SK-N-SH (cell line): Measurements from ENCODE around the gene C2orf74. TPM values are rescaled to one million over a fixed set of nuclear protein-coding genes. Genes with fewer than 3 reads are reported as not detected.

ENCODE experiments used
- CTCF ChIA-PET: fragments of 300-600, 350-600 bp; formaldehyde crosslinking; extraction: SDS; loops from one replicate; lab custom pipeline; 2021; lab: Yijun Ruan, JAX
- POLR2A ChIA-PET: fragments of 350-600 bp; sonication (Branson Sonifier 250); formaldehyde crosslinking; extraction: SDS; loops from one replicate; lab custom pipeline; 2020; ENCODE audit warnings: antibody characterized with exemption, inconsistent platforms; lab: Yijun Ruan, JAX
- DNase-seq: peaks from one replicate; pipeline ENCODE4 v3.0.0; 2012
- H2AFZ ChIP-seq: fragments of 200-600 bp; sonication (generic); 2 replicates; pipeline ENCODE4 v1.8.1; 2016; ENCODE audit warnings: antibody characterized with exemption, mild to moderate bottlenecking, low read depth
- H3F3A ChIP-seq: fragments of 200-600 bp; sonication (generic); replicated peaks from 2 replicates; pipeline ENCODE3; 2016; ENCODE audit warnings: antibody characterized with exemption, mild to moderate bottlenecking; ENCODE audit not compliant: insufficient read depth
- H3K27ac ChIP-seq, 2 experiments: fragments of 200-500 bp in 1 of 2; fragments of 200-600 bp in 1 of 2; sonication (Bioruptor generic) in 1 of 2; sonication (generic), shearing (Covaris generic) in 1 of 2; 2 replicates each; pipeline versions ENCODE4 v1.5.1 to v1.6.1; 2014 to 2016; ENCODE audit warnings: low read depth in 2 of 2, inconsistent platforms in 1 of 2, low read length in 1 of 2, mild to moderate bottlenecking in 1 of 2, mixed read lengths in 1 of 2
- H3K27me3 ChIP-seq: fragments of 200-600 bp; sonication (generic), shearing (Covaris generic); 2 replicates; pipeline ENCODE4 v1.6.1; 2016; ENCODE audit warnings: mixed run types; ENCODE audit not compliant: insufficient read depth
- H3K36me3 ChIP-seq, 2 experiments: fragments of 200-500 bp in 1 of 2; fragments of 200-600 bp in 1 of 2; sonication (Bioruptor generic) in 1 of 2; sonication (generic) in 1 of 2; replicated peaks in 1 of 2; 2 replicates each; pipeline versions ENCODE3 to v1.5.1; 2014 to 2016; ENCODE audit warnings: low read length in 1 of 2, mild to moderate bottlenecking in 1 of 2; ENCODE audit not compliant: insufficient read depth in 2 of 2, control insufficient read depth in 1 of 2
- H3K4me1 ChIP-seq, 2 experiments: fragments of 200-500 bp in 1 of 2; fragments of 200-600 bp in 1 of 2; sonication (Bioruptor generic) in 1 of 2; sonication (generic), shearing (Covaris generic) in 1 of 2; 2 replicates each; pipeline versions ENCODE4 v1.5.1 to v1.6.1; 2014 to 2016; ENCODE audit warnings: low read depth in 1 of 2, low read length in 1 of 2, mixed run types in 1 of 2; ENCODE audit not compliant: insufficient read depth in 2 of 2, control insufficient read depth in 1 of 2
- H3K4me2 ChIP-seq: fragments of 200-600 bp; sonication (generic), shearing (Covaris generic); 2 replicates; pipeline ENCODE4 v1.6.1; 2017; ENCODE audit warnings: mixed run types
- H3K4me3 ChIP-seq, 2 experiments: fragments of 200-500 bp in 1 of 2; fragments of 200-600 bp in 1 of 2; sonication (Bioruptor generic) in 1 of 2; sonication (generic), shearing (Covaris generic) in 1 of 2; 2 replicates each; pipeline versions ENCODE4 v1.5.1 to v1.8.1; 2014 to 2016; ENCODE audit warnings: low read depth in 2 of 2, inconsistent platforms in 1 of 2, low read length in 1 of 2, mild to moderate bottlenecking in 1 of 2, mixed read lengths in 1 of 2, moderate library complexity in 1 of 2
- H3K79me2 ChIP-seq: fragments of 200-600 bp; sonication (generic); 2 replicates; pipeline ENCODE4 v1.8.1; 2017; ENCODE audit warnings: mild to moderate bottlenecking; ENCODE audit not compliant: insufficient read depth
- H3K9ac ChIP-seq: fragments of 200-600 bp; sonication (generic); 2 replicates; pipeline ENCODE4 v1.6.1; 2017; ENCODE audit warnings: mixed run types
- H3K9me2 ChIP-seq: fragments of 200-600 bp; sonication (generic); 2 replicates; pipeline ENCODE4 v1.6.1; 2017; ENCODE audit warnings: mixed run types
- H3K9me3 ChIP-seq: fragments of 200-600 bp; sonication (generic); 2 replicates; pipeline ENCODE4 v1.6.1; 2017; ENCODE audit warnings: mixed run types, mild to moderate bottlenecking, moderate library complexity
- H4K20me1 ChIP-seq: fragments of 200-600 bp; sonication (generic); 2 replicates; pipeline ENCODE4 v1.6.1; 2017; ENCODE audit warnings: mild to moderate bottlenecking, mixed run types; ENCODE audit not compliant: insufficient read depth
- CHD2 ChIP-seq: fragments of 150-350 bp; IDR thresholded peaks from 2 replicates; pipeline ENCODE4 v1.6.1; 2018; ENCODE audit warnings: low read length; ENCODE audit not compliant: partially characterized antibody
- CTCF ChIP-seq: fragments of 200-600 bp; sonication (generic); IDR thresholded peaks from 2 replicates; pipeline ENCODE4 v1.6.1; 2017; ENCODE audit warnings: antibody characterized with exemption, mild to moderate bottlenecking, moderate library complexity
- EP300 ChIP-seq, 2 experiments: IDR thresholded peaks; 2 replicates each; pipeline versions ENCODE4 v1.4.0 to v1.6.1; 2012; ENCODE audit warnings: borderline replicate concordance in 1 of 2, low read depth in 1 of 2, low read length in 1 of 2
- FOSL2 ChIP-seq: IDR thresholded peaks from 2 replicates; pipeline ENCODE4 v1.4.0; 2012; ENCODE audit warnings: low read depth, mild to moderate bottlenecking, moderate library complexity, borderline replicate concordance
- FOXM1 ChIP-seq: IDR thresholded peaks from 2 replicates; pipeline ENCODE4 v1.4.0; 2012; ENCODE audit warnings: low read depth, mild to moderate bottlenecking
- GABPA ChIP-seq: IDR thresholded peaks from 2 replicates; pipeline ENCODE4 v1.4.0; 2012; ENCODE audit warnings: low read depth, mild to moderate bottlenecking
- JUND ChIP-seq: IDR thresholded peaks from 2 replicates; pipeline ENCODE4 v1.4.0; 2012
- MAX ChIP-seq: IDR thresholded peaks from 2 replicates; pipeline ENCODE4 v1.4.0; 2012; ENCODE audit warnings: low read depth
- NFIC ChIP-seq: IDR thresholded peaks from 2 replicates; pipeline ENCODE4 v1.4.0; 2012; ENCODE audit warnings: borderline replicate concordance
- PBX3 ChIP-seq: IDR thresholded peaks from 2 replicates; pipeline ENCODE4; 2012
- POLR2AphosphoS5 ChIP-seq: IDR thresholded peaks from 2 replicates; pipeline ENCODE4 v1.6.1; 2012; ENCODE audit warnings: low read depth, low read length
- RAD21 ChIP-seq: IDR thresholded peaks from 2 replicates; pipeline ENCODE4 v1.6.1; 2012; ENCODE audit warnings: mild to moderate bottlenecking, low read length
- RCOR1 ChIP-seq: fragments of 150-350 bp; IDR thresholded peaks from 2 replicates; pipeline ENCODE4 v1.6.1; 2017; ENCODE audit warnings: antibody characterized with exemption, low read length
- RXRA ChIP-seq: IDR thresholded peaks from 2 replicates; pipeline ENCODE4 v1.4.0; 2012; ENCODE audit warnings: low read depth, mild to moderate bottlenecking, borderline replicate concordance
- SIN3A ChIP-seq: IDR thresholded peaks from 2 replicates; pipeline ENCODE4 v1.6.1; 2012; ENCODE audit warnings: low read depth, mild to moderate bottlenecking, low read length, moderate library complexity, borderline replicate concordance
- SMC3 ChIP-seq: IDR thresholded peaks from 2 replicates; pipeline ENCODE4 v1.6.1; 2012; ENCODE audit warnings: low read depth, low read length, improper control_type of control experiment
- TCF12 ChIP-seq: IDR thresholded peaks from 2 replicates; pipeline ENCODE4 v1.4.0; 2012
- TEAD4 ChIP-seq: IDR thresholded peaks from 2 replicates; pipeline ENCODE4 v1.4.0; 2012; ENCODE audit warnings: mild to moderate bottlenecking, borderline replicate concordance; ENCODE audit not compliant: insufficient read depth
- WGBS: methylation state at CpG from one replicate; pipeline ENCODE4 v1.1.6; 2017; ENCODE audit warnings: low lambda C conversion rate; 5-methylcytosine and 5-hydroxymethylcytosine counted together
- polyA plus RNA-seq, 3 experiments: library from polyadenylated mRNA; depleted of rRNA; stranded (reverse); fragments of >200 nt; gene quantifications; 2 replicates each; pipeline ENCODE4 v1.2.3, GENCODE V29; 2012

Gene C2orf74
- polyA plus RNA-seq, 1 of the 3 experiments (the other 2 are of a cell fraction) = 24.1 TPM

- H3K27ac ChIP-seq = peak overlapping the region; percentile 53 to 83
- peak overlapping the region; percentile 95 for H3K4me2 ChIP-seq
- WGBS = 43% methylated on average over 10 of the region's 14 CpGs
- H3K27me3 ChIP-seq = no peaks in the 10 kb centered on the region
- H4K20me1 ChIP-seq = no peaks in the 10 kb centered on the region
- CTCF ChIA-PET = interaction anchor here (1.9 kb wide), 1 partner anchor 45 kb away, joined by 6 read pairs; no protein-coding TSS in a partner anchor
- peaks cover 41 to 47% of the 10 kb centered on the region in 2 experiments for H3K4me1 ChIP-seq
- POLR2A ChIA-PET = interaction anchor here (0.6 kb wide), 1 partner anchor 122 kb away, joined by 3 read pairs; no protein-coding TSS in a partner anchor
- peak; percentile 42 for DNase-seq
- no peaks in the 10 kb centered on the region for H3K9me3 ChIP-seq
- H3K4me3 ChIP-seq = peak overlapping the region; percentile 0 to 40; a peak in 3 of 4 replicates
- H2AFZ ChIP-seq = no peak overlapping the region
- peak overlapping the region; percentile 6; the same call in 1 of the 2 replicates for H3K9ac ChIP-seq
- no peaks in the 10 kb centered on the region for H3K9me2 ChIP-seq
- TF ChIP-seq CHD2 (peak; percentile 29), FOSL2 (peak; percentile 48; the same call in 1 of the 2 replicates), GABPA (no peak), TCF12 (peak; percentile 55; the same call in 1 of the 2 replicates), POLR2AphosphoS5 (peak; percentile 41), SIN3A (0 out of 2 replicates have a peak, but pooled peaks have one; percentile 23), JUND (0 out of 2 replicates have a peak, but pooled peaks have one; percentile 13), MAX (peak; percentile 77), EP300 (IDR thresholded peaks at IDR 0.05; ENCODE audit: borderline replicate concordance in 1 of 2, low read depth in 1 of 2, low read length in 1 of 2) (no peak), PBX3 (peak; percentile 26; the same call in 1 of the 2 replicates)
- peaks cover 54% of the 10 kb centered on the region; the same call in 1 of the 2 replicates for H3K79me2 ChIP-seq
- peaks cover 37 to 38% of the 10 kb centered on the region in 2 experiments for H3K36me3 ChIP-seq
- peaks cover 9% of the 10 kb centered on the region for H3F3A ChIP-seq
Measured at GRCh38 chr2:61179701-61180639, 18.0 kb downstream of the C2orf74 start.

- 0 out of 2 replicates have a peak overlapping the region, but pooled peaks have one; percentile 6 for H3K9ac ChIP-seq
- WGBS = 100% methylated on average over 6 of the region's 6 CpGs
- no peaks in the 10 kb centered on the region for H3K9me3 ChIP-seq
- H3K27ac ChIP-seq = peak overlapping the region; percentile 53 to 83; a peak in 3 of 4 replicates
- TF ChIP-seq FOXM1 = no peak
- TF ChIP-seq SIN3A = no peak
- no peak for TF ChIP-seq TEAD4
- TF ChIP-seq RXRA = no peak
- no peak for TF ChIP-seq JUND
- TF ChIP-seq RAD21 = no peak
- no peak for TF ChIP-seq CTCF
- no peak for TF ChIP-seq NFIC
- no peak for TF ChIP-seq RCOR1
- TF ChIP-seq GABPA = no peak
- no peak for TF ChIP-seq SMC3
- TF ChIP-seq MAX = no peak
- no peak for TF ChIP-seq POLR2AphosphoS5
- TF ChIP-seq, all 33 proteins: peak for 0
- H3K36me3 ChIP-seq = peaks cover 44% of the 10 kb centered on the region in 2 experiments
- no peak overlapping the region for H3K4me3 ChIP-seq
- H3F3A ChIP-seq = peaks cover 16% of the 10 kb centered on the region
- H3K4me1 ChIP-seq = peaks cover 41 to 47% of the 10 kb centered on the region in 2 experiments
- H2AFZ ChIP-seq = no peak overlapping the region
- H3K9me2 ChIP-seq = no peaks in the 10 kb centered on the region
- ChIA-PET POLR2A (no interaction called here), CTCF (no interaction called here)
- no peaks in the 10 kb centered on the region for H4K20me1 ChIP-seq
- peak overlapping the region; percentile 95 for H3K4me2 ChIP-seq
- no peak for DNase-seq
- peaks cover 54% of the 10 kb centered on the region; the same call in 1 of the 2 replicates for H3K79me2 ChIP-seq
- H3K27me3 ChIP-seq = no peaks in the 10 kb centered on the region
Measured at GRCh38 chr2:61180686-61181085, 18.7 kb downstream of the C2orf74 start.
